Measurements from ENCODE around the gene CCDC17. TPM values are rescaled to one million over a fixed set of nuclear protein-coding genes. Genes with fewer than 3 reads are reported as not detected.

CCDC17 gene
- 0.51 and 1.2 TPM in 2 replicates for total RNA-seq

DNA sequence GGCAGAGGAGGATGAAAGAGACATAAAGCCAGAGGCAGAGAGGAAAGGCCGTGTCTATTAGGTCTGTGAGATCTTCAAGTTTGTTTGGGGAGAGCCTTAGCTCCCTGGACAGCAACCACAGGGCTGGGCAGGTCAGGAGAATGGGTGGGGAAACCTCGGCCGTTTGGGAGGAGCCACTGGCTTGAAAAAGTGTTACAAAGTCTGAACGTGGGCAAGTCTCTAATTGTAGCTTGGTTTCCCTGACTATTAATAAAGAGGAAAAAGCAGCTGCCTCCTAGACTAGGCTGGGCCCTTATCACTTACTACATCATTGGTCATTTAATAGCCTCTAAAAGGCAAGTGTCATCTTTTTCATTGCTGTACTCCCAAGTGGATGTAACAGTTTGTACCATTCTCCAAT, at the start of gene CCDC17:
TSS of gene CCDC17 (minus strand) at position 83 of the 400 bp plus-strand sequence. CDS start 145 bp downstream, outside the sequence.

DNA sequence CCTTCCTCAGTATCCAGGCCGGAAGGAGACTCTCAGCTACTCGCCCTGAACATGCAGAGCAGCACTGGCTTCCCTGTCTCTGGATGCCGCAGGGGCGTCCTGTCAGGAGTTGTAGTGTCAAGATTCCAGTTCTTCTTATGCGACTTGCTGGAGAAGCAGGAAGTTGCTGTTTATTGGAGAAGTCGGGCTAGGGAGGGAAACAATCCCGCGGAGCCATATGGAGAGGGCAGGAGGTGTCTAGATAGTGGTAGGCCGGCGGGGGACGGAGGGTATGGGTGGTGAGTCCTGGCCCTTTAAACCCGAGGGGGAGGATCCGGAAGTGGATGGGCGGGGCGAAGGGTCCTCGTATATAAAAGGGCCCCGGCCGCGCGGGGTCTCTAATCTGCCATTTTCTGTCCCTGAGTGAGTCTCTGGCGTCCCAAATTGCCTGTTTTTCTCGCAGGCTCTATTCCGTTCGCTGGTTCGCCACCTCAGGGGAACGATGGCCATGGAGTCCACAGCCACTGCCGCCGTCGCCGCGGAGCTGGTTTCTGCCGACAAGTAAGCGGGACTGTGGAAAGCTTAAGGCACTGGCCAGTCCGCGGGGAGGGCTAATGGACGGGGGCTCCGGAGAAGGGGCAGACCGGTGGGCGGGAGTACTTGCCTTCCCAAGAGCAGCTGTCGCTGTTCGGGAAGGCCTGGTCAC, 40.0 kb downstream of the CCDC17 start, which contains the start of gene NASP:
TSS of gene NASP (plus strand) at position 376 of the 685 bp plus-strand sequence. CDS start at position 482, 106 bp downstream.

Other genes with a start within 250 kb of the CCDC17 start
- gene TESK2, start 132.9 kb downstream of the CCDC17 start, total RNA-seq: 2.2 and 2.3 TPM in 2 replicates
- 1.1 and 2.2 TPM in 2 replicates for gene CCDC163, start 124.0 kb downstream of the CCDC17 start, total RNA-seq
- gene MMACHC, start 123.8 kb downstream of the CCDC17 start, total RNA-seq: 2.4 and 6.8 TPM in 2 replicates
- 318 and 441 TPM in 2 replicates for gene PRDX1, start 102.2 kb downstream of the CCDC17 start, total RNA-seq
- gene AKR1A1, start 73.2 kb downstream of the CCDC17 start, total RNA-seq: 75.2 and 103 TPM in 2 replicates
- gene NASP, start 40.0 kb downstream of the CCDC17 start, total RNA-seq: 22.8 and 37.2 TPM in 2 replicates
- gene GPBP1L1, start 62.5 kb upstream of the CCDC17 start, total RNA-seq: 39.9 and 44.5 TPM in 2 replicates
- 26.5 and 28.1 TPM in 2 replicates for gene TMEM69, start 64.1 kb upstream of the CCDC17 start, total RNA-seq
- gene IPP, start 126.6 kb upstream of the CCDC17 start, total RNA-seq: 7.4 and 7.6 TPM in 2 replicates
- 13.6 and 15.2 TPM in 2 replicates for gene MAST2, start 179.6 kb upstream of the CCDC17 start, total RNA-seq

Measured in pericardium fibroblast (primary cell).